GM13976 (cell line): Measurements from ENCODE around the gene PRR14.
"Not testable (repeated sequence)": the region's sequence is repeated elsewhere in the genome, so short reads cannot be mapped to it uniquely, and the experiment has no call there.

Experiments used
- DNase-seq: peaks from one replicate; pipeline ENCODE4 v3.0.0; 2012; ENCODE audit warnings: low spot score
- in situ Hi-C: fragments of 300-500 bp; cut with MboI; formaldehyde crosslinking; loops from one replicate; pipeline ENCODE4 v1.12.0; 2022; ENCODE audit warnings: low sequenced_read_pairs, mixed read lengths, inconsistent platforms; ENCODE audit not compliant: unreplicated experiment
- TF ChIP-seq, protein P1 (sequence below): IDR thresholded peaks from 2 replicates; pipeline ENCODE4 v1.5.1; 2012; ENCODE audit warnings: borderline replicate concordance, mild to moderate bottlenecking; ENCODE audit not compliant: insufficient read depth; ENCODE audit errors: extremely low read depth, missing control alignments, control extremely low read depth

PRR14 gene

DNA sequence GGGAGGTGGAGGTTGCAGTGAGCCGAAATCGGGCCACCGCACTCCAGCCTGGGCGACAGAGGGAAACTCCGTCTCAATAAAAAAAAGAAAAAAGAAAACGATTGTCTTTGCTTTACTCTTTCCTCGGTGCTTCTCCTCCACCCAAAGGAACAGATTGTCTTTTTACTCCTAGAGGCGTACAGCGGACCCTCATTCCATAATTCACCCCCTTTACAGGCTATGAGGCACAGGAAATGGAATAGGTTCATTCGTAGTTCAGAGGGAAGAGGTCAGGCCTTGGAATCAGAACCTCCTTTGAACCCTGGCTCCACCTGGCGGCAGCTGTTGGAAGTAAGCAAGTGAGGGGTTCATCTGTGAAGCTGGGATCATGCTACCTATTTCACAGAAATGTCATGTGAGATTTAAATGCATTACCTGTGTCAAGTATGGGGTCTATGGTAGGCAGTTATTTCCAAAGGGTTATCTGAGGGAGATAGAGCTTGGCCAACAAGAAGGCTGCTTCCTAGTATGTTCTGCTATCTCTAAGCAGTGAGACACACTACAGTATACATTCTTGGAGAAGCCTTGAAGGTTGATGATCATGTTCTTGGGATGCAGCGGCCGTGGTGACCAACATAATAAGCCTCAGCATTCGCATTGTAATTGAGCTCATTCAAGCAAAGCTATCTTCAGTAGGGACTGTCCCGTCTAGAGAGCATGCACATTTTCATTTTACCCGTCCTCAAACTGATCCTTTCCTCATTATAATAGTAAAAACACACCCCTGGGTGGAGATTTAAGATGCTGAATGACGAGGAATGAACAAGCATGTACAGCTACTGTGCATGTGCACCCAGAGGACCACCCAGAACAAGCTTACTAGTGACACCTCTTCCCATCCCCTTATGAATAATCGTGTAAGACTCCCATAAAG lies 21.9 kb upstream of the PRR14 start:
- TF ChIP-seq, protein P1, sequence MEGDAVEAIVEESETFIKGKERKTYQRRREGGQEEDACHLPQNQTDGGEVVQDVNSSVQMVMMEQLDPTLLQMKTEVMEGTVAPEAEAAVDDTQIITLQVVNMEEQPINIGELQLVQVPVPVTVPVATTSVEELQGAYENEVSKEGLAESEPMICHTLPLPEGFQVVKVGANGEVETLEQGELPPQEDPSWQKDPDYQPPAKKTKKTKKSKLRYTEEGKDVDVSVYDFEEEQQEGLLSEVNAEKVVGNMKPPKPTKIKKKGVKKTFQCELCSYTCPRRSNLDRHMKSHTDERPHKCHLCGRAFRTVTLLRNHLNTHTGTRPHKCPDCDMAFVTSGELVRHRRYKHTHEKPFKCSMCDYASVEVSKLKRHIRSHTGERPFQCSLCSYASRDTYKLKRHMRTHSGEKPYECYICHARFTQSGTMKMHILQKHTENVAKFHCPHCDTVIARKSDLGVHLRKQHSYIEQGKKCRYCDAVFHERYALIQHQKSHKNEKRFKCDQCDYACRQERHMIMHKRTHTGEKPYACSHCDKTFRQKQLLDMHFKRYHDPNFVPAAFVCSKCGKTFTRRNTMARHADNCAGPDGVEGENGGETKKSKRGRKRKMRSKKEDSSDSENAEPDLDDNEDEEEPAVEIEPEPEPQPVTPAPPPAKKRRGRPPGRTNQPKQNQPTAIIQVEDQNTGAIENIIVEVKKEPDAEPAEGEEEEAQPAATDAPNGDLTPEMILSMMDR: peak; percentile 83
- in situ Hi-C loops: no loop called here
- peak; percentile 78 for DNase-seq

GRCh38 chr16:30632454-30632853 lies 18.3 kb upstream of the PRR14 start:
- in situ Hi-C loops, DNase-seq: not testable (repeated sequence)

- DNase-seq: no peak
- TF ChIP-seq, protein P1: no peak
- in situ Hi-C loops: no loop called here
Measured at GRCh38 chr16:30633526-30633925, 17.2 kb upstream of the PRR14 start.

- TF ChIP-seq, protein P1: no peak
- no peak for DNase-seq
- in situ Hi-C loops: no loop called here
Measured at GRCh38 chr16:30636599-30636998, 14.2 kb upstream of the PRR14 start.

DNA sequence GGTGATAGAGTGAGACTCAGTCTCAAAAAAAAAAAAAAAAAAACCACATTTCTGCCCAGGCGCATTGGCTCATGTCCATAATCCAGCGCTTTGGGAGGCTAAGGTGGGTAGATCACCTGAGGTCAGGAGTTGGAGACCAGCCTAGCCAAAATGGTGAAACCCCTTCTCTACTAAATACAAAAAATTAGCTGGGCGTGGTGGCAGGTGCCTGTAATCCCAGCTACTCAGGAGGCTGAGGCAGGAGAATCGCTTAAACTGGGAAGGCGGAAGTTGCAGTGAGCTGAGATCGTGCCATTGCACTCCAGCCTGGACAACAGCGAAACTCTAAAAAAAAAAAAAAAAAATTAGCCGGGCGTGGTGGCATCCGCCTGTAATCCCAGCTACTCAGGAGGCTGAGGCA lies 13.6 kb upstream of the PRR14 start:
- in situ Hi-C loops: not testable (repeated sequence)

GRCh38 chr16:30637944-30638343 lies 12.8 kb upstream of the PRR14 start:
- TF ChIP-seq, protein P1: peak; percentile 58
- in situ Hi-C loops: no loop called here
- DNase-seq: no peak

More for the DNA sequence above, 13.6 kb upstream of the PRR14 start:
- not testable (repeated sequence) for DNase-seq

GRCh38 chr16:30641378-30641982 lies 9.3 kb upstream of the PRR14 start:
- DNase-seq: no peak
- in situ Hi-C loops: no loop called here
- TF ChIP-seq, protein P1: no peak
